HG03064 (cell line): ENCODE results near the gene DCXR.

Experiments
- ATAC-seq: cut with Tn5 transposase; IDR thresholded peaks from one replicate; pipeline ENCODE4 v1.9.1; 2021; ENCODE audit warnings: low read depth; ENCODE audit not compliant: unreplicated experiment

Gene DCXR

GRCh38 chr17:82003411-82004381 is 33.8 kb downstream of the DCXR start:
- ATAC-seq = no peak

GRCh38 chr17:82001571-82002056 is 35.9 kb downstream of the DCXR start:
- no peak for ATAC-seq

GRCh38 chr17:82000803-82001570 is 36.5 kb downstream of the DCXR start:
- no peak for ATAC-seq

GRCh38 chr17:81999976-82000802 is 37.3 kb downstream of the DCXR start:
- no peak for ATAC-seq

- no peak for ATAC-seq
Measured at GRCh38 chr17:81999587-81999975, 37.9 kb downstream of the DCXR start.

DNA sequence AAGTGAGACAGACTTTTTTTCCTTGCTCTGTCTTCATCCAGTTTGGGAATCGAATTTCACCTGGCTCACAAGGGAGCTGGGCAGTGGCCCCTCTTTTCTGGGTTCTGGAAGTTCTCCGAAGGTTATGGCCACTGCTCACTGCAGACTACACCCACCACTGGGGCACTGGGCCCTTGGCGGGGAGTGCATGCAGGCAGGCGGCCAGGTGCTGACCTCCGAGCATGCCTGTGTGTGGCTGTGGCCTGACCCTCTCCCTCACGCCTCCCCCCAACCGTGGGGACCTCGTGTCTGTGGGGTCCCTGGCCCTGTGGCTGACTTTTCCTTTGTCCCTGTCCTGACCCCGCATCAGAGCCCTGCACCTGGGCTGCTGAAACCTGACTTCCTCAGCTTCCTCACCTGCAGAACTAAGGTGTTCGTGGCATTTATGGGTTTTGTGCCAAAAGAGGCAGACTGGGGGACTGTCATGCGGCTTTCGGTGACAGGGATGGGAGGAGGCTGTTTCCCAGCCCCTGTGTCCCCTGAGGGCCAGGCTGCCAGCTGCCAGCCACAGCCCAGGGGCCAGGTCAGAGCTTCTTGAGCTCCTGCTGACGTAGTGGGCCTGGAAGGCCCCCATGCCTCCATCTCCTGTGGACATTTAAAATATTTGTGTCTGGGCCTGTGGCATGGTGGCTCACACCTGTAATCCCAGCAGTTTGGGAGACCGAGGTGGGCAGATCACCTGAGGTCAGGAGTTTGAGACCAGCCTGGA is 38.6 kb downstream of the DCXR start:
- ATAC-seq = no peak

DNA sequence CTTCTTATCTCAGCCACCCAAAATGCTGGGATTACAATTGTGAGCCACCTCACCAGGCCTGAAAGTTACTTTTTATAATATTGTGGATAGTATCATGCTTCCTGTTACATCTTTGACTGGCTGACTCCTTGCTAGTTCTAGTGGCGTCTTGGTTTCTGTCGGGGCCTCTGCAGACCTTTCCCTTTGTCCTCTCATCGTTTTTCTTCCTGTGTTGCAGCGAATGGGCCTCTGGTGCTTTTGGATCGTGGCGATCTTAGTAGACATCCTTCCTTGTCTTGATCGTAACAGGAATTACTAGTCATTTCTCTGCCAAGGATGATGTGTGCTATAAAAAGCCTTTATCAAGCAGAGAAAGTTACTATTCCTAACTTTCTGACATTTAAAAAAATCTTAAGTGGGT is 39.3 kb downstream of the DCXR start:
- no peak for ATAC-seq

GRCh38 chr17:81996757-81997441 is 40.6 kb downstream of the DCXR start:
- ATAC-seq = no peak

- no peak for ATAC-seq
Measured at GRCh38 chr17:81996232-81996756, 41.2 kb downstream of the DCXR start.

GRCh38 chr17:81995463-81996231 is 41.9 kb downstream of the DCXR start:
- no peak for ATAC-seq

GRCh38 chr17:81994593-81995462 is 42.7 kb downstream of the DCXR start:
- no peak for ATAC-seq

DNA sequence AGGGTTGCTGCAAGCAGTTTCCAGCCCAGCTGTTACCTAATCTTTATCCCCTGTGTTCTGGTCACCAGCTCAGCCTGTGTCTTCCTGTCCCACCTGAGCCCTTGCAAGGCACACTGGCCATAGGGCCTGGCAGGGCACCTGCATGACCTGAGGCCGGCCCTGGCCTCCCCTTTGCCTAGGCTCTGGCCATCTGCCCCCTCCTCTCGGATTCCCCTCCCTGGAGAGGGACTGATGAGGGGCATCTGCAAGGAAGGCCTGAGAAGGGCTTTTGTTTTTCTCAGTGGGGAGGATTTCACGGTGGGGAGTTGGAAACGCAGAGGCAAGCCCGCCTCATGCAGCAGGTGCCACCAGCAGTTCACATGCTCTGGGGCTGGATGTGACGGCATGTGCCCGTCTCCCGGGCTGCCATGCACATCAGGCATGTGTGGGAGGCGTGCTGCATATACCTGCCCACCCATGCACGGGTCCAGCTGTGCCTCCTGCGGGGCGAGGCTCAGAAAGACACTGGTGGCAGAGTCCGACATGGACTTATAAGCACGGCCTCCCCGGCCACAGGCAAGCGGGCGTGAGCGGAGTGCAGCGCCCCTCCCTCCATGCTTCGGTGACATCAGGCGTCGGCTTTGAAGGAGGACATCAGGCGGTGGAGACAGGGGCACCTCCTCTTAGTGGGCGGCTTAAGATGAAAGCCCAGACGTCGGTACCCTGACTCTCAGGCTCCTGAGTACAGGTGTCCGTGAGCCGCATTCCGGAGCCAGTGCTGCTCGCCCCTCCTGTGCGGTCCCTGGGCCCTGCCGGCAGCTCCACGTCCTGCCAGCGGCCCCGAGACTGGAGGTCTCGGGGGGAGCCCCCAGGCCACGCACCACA is 43.5 kb downstream of the DCXR start:
- no peak for ATAC-seq

- ATAC-seq = no peak
Measured at GRCh38 chr17:81992306-81993102, 45.0 kb downstream of the DCXR start.

GRCh38 chr17:81991684-81992305 is 45.7 kb downstream of the DCXR start:
- no peak for ATAC-seq
